ENCODE results near the gene ZNF610. TPM values are rescaled to one million over a fixed set of nuclear protein-coding genes. Genes with fewer than 3 reads are reported as not detected.

ZNF610 gene
- total and polyA plus RNA-seq, 2 of the 13 experiments (the other 11 are each of a cell fraction or from before 2014, with no cell fraction given) = 0.32 to 0.69 TPM

DNA sequence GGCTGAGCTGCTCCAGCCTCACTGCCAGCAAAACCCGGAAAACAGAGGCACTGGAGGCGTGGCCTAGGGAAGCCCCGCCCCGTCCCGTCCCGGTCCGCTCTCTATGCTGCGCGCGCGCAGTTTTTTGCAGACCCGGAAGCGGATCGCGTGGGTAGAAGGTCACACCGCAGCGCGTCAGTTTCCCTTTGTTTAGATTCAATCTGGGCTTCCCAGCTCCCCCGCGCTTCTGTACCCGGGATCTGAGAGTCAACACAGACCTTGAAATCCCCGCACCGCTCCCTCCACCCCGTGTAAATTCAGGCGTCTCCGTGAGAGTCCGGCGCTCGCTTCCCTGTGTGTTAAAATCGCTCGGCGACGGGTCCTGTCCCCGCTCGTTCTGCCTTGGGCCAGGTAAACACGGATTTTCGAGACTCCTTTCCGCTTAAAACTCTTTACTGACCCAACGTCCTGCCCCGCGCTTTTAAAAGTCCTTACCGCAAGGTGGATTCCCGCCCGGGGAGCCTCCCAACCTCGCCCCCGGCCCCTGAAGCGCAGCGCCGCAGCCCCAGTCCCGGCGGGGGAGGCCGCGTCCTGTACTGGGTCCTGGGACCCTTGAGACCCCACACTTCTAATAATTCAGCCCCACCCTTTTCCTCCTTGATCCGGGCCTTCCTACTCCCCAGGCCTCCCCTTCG is at the start of gene ZNF610 (continued):
- TF ChIP-seq GABPB1 (CRISPR knock-in tag; IDR thresholded peaks at IDR 0.05) = peak; percentile 91
- peak; percentile 85 for TF ChIP-seq IRF2 (CRISPR knock-in tag; IDR thresholded peaks at IDR 0.05)
- no peak for TF ChIP-seq TEAD2 (CRISPR knock-in tag; IDR thresholded peaks at IDR 0.05)
- TF ChIP-seq, protein P1, sequence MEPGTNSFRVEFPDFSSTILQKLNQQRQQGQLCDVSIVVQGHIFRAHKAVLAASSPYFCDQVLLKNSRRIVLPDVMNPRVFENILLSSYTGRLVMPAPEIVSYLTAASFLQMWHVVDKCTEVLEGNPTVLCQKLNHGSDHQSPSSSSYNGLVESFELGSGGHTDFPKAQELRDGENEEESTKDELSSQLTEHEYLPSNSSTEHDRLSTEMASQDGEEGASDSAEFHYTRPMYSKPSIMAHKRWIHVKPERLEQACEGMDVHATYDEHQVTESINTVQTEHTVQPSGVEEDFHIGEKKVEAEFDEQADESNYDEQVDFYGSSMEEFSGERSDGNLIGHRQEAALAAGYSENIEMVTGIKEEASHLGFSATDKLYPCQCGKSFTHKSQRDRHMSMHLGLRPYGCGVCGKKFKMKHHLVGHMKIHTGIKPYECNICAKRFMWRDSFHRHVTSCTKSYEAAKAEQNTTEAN (CRISPR knock-in tag; conservative IDR thresholded peaks at IDR 0.05) = no peak
- TF ChIP-seq RFXAP (CRISPR knock-in tag; IDR thresholded peaks at IDR 0.05; ENCODE audit: borderline replicate concordance) = no peak; the same call in 1 of the 2 replicates
- no peak for TF ChIP-seq ZFYVE20 (CRISPR knock-in tag; IDR thresholded peaks at IDR 0.05; ENCODE audit: borderline replicate concordance, low read depth)
- no peak for TF ChIP-seq KDM1A (CRISPR knock-in tag; IDR thresholded peaks at IDR 0.05)
- TF ChIP-seq POLR2A (IDR thresholded peaks at IDR 0.05; ENCODE audit: insufficient read depth in 1 of 2, low read depth in 2 of 2, low read length in 2 of 2) = peak in 1 of 2 experiments; percentile 46; a peak in 1 of 4 replicates
- no peak for TF ChIP-seq AHR (CRISPR knock-in tag; IDR thresholded peaks at IDR 0.05)
- TF ChIP-seq GABPA (IDR thresholded peaks at IDR 0.05; ENCODE audit: low read depth, low read length) = peak; percentile 56
- peak; percentile 84 for TF ChIP-seq GABPA (CRISPR knock-in tag; IDR thresholded peaks at IDR 0.05; ENCODE audit: low read depth)
- 0 out of 2 replicates have a peak, but pooled peaks have one; percentile 19 for TF ChIP-seq POGZ (CRISPR knock-in tag; IDR thresholded peaks at IDR 0.05)
- TF ChIP-seq, protein P2, sequence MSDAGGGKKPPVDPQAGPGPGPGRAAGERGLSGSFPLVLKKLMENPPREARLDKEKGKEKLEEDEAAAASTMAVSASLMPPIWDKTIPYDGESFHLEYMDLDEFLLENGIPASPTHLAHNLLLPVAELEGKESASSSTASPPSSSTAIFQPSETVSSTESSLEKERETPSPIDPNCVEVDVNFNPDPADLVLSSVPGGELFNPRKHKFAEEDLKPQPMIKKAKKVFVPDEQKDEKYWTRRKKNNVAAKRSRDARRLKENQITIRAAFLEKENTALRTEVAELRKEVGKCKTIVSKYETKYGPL (CRISPR knock-in tag; IDR thresholded peaks at IDR 0.05) = no peak
- no peak for TF ChIP-seq ZNF382 (CRISPR knock-in tag; IDR thresholded peaks at IDR 0.05; ENCODE audit: borderline replicate concordance)
- peak; percentile 29; the same call in 1 of the 2 replicates for TF ChIP-seq KDM2A (CRISPR knock-in tag; IDR thresholded peaks at IDR 0.05; ENCODE audit: borderline replicate concordance, low read depth)
- TF ChIP-seq ZNF543 (CRISPR knock-in tag; IDR thresholded peaks at IDR 0.05) = no peak
- no peak for TF ChIP-seq ZSCAN29 (CRISPR knock-in tag; conservative IDR thresholded peaks at IDR 0.05)
- TF ChIP-seq ZNF225 (CRISPR knock-in tag; IDR thresholded peaks at IDR 0.05) = no peak
- no peak for TF ChIP-seq ZNF605 (CRISPR knock-in tag; IDR thresholded peaks at IDR 0.05)
- TF ChIP-seq, protein P3, sequence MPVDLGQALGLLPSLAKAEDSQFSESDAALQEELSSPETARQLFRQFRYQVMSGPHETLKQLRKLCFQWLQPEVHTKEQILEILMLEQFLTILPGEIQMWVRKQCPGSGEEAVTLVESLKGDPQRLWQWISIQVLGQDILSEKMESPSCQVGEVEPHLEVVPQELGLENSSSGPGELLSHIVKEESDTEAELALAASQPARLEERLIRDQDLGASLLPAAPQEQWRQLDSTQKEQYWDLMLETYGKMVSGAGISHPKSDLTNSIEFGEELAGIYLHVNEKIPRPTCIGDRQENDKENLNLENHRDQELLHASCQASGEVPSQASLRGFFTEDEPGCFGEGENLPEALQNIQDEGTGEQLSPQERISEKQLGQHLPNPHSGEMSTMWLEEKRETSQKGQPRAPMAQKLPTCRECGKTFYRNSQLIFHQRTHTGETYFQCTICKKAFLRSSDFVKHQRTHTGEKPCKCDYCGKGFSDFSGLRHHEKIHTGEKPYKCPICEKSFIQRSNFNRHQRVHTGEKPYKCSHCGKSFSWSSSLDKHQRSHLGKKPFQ (CRISPR knock-in tag; IDR thresholded peaks at IDR 0.05; ENCODE audit: insufficient replicate concordance) = no peak
- TF ChIP-seq PHB2 (IDR thresholded peaks at IDR 0.05; ENCODE audit: partially characterized antibody) = no peak
- no peak for TF ChIP-seq SIX1 (CRISPR knock-in tag; IDR thresholded peaks at IDR 0.05; ENCODE audit: borderline replicate concordance)
- TF ChIP-seq SALL1 (CRISPR knock-in tag; IDR thresholded peaks at IDR 0.05) = peak; percentile 43
- no peak for TF ChIP-seq GZF1 (CRISPR knock-in tag; IDR thresholded peaks at IDR 0.05)
- TF ChIP-seq, protein P4, sequence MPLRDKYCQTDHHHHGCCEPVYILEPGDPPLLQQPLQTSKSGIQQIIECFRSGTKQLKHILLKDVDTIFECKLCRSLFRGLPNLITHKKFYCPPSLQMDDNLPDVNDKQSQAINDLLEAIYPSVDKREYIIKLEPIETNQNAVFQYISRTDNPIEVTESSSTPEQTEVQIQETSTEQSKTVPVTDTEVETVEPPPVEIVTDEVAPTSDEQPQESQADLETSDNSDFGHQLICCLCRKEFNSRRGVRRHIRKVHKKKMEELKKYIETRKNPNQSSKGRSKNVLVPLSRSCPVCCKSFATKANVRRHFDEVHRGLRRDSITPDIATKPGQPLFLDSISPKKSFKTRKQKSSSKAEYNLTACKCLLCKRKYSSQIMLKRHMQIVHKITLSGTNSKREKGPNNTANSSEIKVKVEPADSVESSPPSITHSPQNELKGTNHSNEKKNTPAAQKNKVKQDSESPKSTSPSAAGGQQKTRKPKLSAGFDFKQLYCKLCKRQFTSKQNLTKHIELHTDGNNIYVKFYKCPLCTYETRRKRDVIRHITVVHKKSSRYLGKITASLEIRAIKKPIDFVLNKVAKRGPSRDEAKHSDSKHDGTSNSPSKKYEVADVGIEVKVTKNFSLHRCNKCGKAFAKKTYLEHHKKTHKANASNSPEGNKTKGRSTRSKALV (CRISPR knock-in tag; IDR thresholded peaks at IDR 0.05) = no peak
- TF ChIP-seq ZMYM4 (CRISPR knock-in tag; IDR thresholded peaks at IDR 0.05) = peak; percentile 80
- no peak for TF ChIP-seq RXRB (CRISPR knock-in tag; IDR thresholded peaks at IDR 0.05; ENCODE audit: borderline replicate concordance)
- 0 out of 2 replicates have a peak, but pooled peaks have one; percentile 38 for TF ChIP-seq THAP11 (CRISPR knock-in tag; IDR thresholded peaks at IDR 0.05)

Measured in HepG2 (cell line).